ENCODE data around the gene WBP2.

- TF ChIP-seq CTCF (IDR thresholded peaks at IDR 0.05) = peak in 4 of 5 experiments; percentile 23 to 50 (median 37)
- peak; percentile 99 for TF ChIP-seq POLR2A (IDR thresholded peaks at IDR 0.05)
- TF ChIP-seq EP300 (IDR thresholded peaks at IDR 0.05; ENCODE audit: low read depth) = no peak
- peak; percentile 99 for TF ChIP-seq POLR2AphosphoS5 (IDR thresholded peaks at IDR 0.05)
Measured at GRCh38 chr17:75855310-75856061, at the start of gene WBP2.

All from transverse colon (tissue), 4 donors.